Activated CD4-positive, alpha-beta T cell treated with anti-CD3 and anti-CD28 coated beads for 48 hours (primary cell): ENCODE measurements around the gene FAM20C.

Experiments used
- DNase-seq: peaks from one replicate; pipeline ENCODE4 v3.0.0-alpha.2; 2020

Gene FAM20C

DNA sequence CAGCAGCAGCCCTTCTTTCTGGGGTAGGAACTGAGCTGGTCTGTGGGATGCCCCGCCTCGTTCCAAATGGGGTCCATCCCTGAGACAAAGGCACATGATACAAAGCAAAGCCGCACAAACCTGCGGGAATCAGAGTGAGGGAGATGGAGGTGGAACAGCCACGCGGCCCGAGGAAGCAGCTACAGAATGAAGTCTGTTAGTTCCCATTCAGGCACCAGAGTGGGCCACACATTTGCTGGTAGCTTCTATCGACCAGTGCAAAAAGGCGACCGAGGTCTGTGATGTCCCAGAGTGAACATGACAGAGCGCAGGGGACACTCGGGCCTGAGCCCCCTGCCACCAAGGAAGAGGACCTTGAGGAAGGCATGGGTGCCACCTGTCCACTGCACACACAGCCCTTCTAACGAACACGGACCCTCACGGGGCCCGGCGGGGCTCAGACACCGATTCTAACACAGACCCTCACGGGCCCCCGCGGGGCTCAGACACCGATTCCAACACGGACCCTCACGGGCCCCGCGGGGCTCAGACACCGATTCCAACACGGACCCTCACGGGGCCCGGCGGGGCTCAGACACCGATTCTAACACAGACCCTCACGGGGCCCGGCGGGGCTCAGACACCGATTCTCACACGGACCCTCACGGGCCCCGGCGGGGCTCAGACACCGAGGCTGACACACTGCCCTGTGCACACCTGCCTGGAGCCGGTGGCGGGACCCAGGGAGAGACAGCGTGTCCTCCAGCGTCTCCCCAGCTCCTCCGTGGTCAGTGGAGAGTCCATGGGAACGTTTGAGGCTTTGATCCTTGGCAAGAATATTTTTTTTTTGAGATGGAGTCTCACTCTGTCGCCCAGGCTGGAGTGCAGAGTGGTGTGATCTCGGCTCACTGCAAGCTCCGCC lies 32.8 kb upstream of the FAM20C start:
- DNase-seq, result no peak

DNA sequence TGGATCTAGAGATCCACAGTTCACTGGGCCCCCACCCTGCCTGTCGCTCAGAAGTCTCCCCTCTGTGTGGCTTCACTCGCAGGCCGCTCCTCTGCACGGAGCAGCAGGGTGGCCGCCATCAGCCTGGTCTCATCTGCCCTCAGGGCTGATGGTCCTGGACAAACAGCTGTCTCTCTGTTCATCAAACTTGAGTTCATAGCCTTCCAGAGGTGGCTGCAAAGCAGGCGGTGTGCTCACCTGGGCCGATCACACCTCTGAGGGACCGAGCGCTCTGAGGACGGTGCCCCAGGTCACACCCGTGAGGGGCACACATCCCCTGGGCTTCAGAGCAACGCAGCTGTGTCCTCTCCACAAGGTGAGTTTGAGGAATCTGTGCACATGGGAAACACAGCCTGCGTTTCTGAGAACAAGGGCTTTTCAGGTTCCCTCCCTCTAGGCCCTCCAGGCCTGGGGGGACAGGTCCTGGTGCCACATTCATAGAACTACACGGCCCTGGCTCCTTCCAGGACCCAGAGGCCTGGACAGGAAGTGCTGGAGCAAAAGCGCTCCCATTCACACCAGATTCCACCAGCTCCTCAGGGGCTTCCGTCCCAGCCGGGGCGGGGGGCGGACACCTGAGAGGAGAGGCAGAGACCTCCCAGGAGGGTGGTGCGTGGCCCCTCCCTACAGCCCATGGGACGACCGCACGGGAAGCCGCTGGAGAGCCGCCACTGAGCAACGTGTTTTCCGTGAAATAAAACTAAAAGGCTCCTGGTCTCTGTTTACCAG lies 31.2 kb upstream of the FAM20C start:
- DNase-seq, result no peak

GRCh38 chr7:162632-163297 lies 29.6 kb upstream of the FAM20C start:
- DNase-seq, result no peak

- no peak for DNase-seq
Observed at GRCh38 chr7:163298-163695, 29.1 kb upstream of the FAM20C start.

DNA sequence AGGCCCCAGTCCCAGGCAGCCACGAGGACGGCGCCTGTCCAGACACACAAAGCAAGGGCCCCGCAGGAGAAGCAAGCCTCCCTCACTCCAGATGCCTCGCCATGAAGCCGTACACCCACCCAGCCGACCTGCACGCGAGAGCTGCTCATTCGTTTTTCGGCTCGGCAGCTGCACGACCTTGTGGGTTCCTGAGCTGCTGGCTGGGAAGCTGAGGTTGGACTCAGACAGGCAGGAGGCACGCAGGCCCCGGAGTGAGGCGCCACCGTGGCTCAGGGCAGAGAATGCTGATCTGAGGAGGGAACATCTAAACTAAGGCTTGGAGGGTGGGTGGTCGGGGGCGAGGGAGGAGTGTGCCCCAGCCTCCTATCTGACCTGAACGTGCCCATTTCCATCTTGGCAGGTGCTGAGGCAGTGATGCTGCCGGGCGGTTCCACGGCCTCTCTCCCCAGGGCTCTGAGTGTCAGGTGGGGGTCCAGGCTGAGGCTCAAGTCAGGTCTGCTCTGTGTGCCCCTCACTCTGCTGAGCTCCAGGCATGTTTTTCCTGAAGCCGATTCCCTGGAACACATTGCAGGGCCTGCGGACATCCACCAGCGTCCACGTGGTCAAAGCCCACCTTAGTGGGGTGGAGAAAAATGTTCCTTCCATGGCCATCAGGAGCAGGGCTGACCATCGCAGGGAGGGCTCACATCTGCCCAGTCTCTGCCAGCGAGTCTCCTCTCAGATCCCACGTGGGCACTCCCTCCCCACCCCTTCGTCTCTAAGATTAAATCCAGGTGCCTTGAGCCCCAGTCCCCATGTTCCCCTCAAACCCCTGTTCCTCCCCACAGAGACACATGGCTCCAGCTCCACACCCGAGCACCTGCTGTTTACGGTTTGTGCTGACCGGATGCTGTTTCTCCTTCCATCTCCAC lies 28.1 kb upstream of the FAM20C start:
- no peak for DNase-seq

- DNase-seq, result no peak
Observed at GRCh38 chr7:164882-165660, 27.3 kb upstream of the FAM20C start.

DNA sequence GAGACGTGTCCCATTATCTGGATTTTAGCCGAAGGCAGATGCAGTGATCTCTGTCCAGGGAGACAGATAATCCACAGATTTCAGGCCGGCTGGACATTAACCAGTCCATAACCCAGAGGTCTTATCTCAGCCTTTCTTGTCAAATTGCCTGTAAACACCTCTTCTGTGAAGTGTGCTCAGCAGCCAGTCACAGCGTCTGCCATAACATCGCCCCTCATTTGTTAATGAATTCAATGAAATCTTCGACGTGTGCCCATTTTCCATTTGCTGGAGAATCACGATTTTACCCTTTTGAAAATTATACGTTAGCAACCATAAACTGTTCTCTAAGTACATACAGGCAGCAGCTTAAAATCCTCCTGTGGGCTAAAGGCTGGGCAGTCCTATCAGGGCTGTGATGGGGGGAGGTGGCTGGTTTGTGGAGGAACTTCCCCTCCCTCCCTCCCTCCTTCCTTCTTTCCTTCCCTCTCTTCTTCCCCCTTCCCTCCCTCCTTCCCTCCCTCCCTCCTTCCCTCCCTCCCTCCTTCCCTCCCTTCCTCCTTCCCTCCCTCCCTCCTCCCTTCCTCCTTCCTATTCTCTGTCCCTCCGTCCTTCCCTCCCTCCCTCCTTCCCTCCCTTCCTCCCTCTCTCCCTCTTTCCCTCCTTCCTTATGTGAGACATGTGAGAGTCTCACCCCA lies 26.6 kb upstream of the FAM20C start:
- no peak for DNase-seq

- DNase-seq, result no peak
Observed at GRCh38 chr7:166338-167060, 25.9 kb upstream of the FAM20C start.

DNA sequence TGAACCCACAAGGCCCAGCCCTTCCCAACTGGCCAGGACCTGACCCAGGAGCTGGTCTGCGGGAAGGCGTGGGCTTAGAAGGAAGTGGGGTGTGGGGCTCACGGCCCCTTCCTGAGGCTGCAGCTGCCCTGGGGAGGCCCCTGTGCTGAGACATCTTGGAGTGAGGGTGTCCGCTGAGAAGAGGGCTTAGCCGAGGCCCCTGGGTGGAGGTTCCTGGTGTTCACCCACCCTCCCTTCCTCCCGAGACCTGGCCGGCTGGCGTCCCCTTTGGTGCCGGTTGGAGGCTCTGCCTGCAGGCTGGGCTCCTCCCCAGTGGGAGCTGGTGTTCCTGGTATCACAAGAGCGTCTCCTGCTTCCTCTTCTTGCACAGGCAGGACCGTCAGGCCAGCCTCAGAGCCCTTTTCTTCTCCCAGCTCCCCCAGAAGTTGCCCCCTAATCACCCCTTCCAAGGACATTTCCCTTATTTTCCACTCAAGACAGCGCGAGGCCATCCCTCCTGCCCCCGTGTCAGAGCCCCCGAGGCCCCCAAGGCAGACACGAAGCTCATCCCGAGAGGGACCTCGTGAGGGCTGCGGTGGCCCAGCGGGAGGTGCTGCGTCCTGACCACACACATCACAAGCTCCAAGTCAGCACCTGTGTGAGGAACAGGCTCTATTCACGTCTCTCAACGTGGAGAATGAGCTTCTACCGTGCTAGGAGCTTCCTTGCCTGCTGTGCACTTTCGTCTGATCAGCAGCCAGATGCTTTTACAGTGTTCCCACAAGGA lies 25.1 kb upstream of the FAM20C start:
- DNase-seq, result no peak

GRCh38 chr7:167976-168791 lies 24.2 kb upstream of the FAM20C start:
- DNase-seq, result no peak

DNA sequence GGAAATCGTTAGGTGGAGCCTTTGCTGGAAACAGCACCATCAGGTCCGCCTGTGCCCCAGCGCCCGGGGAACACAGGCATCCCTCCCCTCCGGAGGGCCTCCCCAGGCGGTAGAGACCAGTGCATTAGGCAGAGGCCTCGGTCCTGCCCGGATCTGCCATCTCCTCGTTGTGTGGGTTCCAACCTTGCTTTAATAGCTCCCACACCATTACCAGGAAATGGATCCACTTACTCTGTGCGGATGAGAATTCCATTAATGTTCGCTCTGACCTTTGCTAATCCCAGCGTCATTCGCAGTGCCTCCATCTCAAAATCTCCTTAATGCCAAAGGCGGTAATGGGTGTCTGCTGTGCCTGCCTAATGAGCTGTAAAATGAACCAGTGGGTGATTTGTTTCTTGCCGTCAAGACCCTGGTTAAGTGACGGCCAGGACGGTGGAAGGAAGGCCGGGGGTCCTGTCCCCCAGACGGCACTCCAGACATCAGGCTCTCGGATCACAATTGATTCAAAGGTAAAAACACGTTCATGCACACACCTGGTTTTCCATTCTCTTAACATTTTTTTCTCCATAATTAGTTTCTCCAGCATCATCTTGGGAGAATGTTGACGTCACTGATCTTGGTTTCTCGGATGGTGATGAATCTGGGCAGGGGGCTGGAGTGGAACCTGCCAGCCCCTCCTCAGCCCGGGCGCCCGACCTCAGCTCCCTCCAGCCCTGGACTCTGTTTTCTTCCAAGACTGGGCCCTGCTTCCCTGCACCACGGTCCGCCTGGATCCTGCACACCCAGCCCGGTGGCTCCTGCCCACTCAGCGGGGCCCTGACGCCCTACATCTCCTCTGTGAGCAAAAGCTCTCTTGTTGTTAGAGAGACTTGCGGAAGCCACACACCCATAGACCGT lies 22.8 kb upstream of the FAM20C start:
- no peak for DNase-seq

DNA sequence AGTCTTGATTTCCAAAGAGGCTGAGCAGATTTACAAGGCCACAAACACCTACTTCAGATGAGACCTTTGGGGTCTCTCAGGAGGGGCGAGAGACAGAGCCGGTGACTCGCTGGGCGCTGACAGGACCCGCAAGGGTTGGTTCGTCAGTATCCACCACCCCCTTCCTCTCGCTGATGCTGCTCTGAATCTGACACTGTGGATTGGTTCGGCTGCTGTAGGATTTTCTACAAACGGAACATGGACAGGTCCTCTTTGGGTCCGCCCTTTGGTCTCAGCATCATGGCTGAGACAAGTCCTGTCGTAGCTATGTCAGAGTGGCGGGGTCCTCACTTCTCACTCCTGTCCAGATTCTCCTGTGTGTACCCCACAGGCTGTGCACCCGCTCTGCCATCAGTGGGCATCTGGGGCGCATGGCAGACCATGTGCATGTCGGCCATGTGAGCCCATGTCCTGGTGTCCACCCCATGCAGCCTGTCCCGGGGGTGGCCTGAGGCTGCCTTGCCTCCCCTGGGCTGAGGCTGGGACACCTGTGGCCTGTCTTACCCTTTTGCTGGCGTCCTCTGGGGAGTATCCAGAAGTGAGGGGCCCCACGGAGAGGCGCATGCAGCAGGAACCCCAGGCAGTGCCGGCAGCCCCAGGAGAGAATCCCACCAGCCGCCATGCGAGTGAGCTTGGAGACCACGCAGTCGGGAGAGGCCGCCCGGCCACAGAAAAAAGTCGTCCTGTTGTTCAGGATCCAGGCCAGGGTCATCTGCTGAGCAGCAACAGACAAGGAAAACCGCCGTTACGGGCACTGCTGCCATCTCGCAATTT lies 21.6 kb upstream of the FAM20C start:
- no peak for DNase-seq

DNA sequence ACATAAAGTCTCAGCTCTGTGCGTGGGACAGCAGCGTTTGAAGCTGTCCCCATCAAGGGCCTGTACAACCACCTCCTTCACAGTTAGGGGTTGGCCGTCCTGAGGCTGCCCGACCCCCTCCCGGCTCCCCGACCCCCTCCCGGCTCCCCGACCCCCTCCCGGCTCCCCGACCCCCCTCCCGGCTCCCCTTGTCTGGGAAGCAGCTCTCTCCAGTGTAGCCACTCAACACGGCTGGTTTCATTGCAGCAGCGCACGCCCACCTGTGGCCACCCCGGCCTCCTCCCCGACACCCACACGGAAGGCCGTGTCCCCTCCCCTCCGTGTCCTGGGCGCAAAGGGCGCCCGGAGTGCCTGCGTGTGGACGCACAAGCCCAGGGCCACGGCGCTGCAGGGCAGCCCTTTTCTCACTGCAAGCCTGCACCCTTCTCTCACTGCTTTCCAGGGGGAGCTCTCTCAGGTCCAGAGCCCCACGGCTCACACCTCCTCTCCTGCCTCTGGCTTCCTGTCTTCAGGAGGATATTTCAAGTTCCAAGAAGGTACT lies 20.9 kb upstream of the FAM20C start:
- DNase-seq, result no peak

DNA sequence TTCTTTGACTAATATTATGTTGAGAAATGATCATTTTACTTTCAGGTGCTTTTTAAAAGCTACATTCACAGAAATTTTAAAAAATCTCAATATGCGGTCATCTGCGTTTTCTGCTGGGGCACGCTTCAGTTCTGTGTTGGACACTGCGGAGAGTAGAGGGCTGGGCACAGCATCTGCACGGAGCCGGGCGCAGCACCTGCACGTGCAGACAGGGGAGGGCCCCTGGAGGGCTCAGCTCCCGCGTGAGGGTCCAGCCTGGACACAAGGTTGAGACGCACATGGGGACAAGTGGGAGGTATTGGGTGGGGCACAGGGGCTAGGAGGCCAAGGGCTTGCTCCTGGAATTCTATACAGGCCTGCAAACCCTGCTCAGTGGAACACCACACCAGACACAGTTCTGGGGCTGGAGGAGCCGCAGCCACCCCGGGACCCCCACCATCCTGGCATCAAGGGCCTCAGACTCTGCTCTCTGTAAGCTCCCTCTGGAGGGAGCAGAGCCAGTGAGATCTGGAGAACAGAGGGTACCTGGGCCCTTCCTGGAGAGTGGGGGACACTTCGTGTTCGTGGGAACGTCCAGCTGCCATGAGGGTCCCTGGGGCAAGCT lies 20.4 kb upstream of the FAM20C start:
- DNase-seq, result no peak

DNA sequence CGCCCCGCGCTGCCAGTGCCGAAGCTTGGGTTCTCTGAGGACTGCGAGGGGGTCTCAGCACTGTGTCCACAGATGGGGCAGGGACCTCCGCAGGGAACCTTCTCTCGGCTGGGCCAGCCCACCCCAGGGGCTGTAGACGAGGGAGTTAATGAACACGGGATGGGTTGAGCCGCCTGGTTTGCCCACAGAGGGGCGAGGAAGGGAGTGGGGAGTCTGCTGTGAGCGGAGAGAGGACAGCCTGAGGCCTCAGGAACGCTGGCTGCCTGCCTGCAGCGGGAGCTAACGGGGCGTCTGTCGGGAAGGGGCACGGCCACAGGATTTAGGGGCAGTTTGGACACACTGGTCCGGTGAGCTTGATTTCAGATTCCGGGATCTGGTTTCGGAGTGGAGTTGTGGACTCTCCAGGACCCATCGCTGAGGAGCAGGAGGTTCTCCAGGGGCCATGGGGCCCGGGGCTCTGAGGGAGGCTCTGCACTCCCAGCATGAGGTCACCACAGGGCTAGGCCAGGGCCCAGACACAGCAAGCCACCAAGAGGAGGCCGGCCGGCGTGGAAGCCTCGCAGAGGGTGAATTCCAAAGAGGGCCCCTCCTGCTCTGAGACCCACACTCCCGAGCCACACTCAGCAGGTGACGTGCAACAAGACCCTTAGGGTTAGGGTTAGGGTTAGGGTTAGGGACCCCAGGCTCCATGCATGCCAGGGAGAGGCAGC lies 19.0 kb upstream of the FAM20C start:
- DNase-seq, result no peak
